KMS-11 (cell line): ENCODE measurements around the gene DHRS7.
"Not testable (repeated sequence)": the region's sequence is repeated elsewhere in the genome, so short reads cannot be mapped to it uniquely, and the experiment has no call there.

Experiments used
- H2AFZ ChIP-seq: fragments of 200-600 bp; sonication (generic); 2 replicates; pipeline ENCODE4 v1.6.1; 2016; ENCODE audit warnings: antibody characterized with exemption, mixed run types, low read depth
- H3K27ac ChIP-seq: fragments of 200-600 bp; sonication (generic); 2 replicates; pipeline ENCODE4 v1.6.1; 2016; ENCODE audit warnings: mild to moderate bottlenecking, mixed run types
- H3K27me3 ChIP-seq: fragments of 200-600 bp; sonication (generic); 2 replicates; pipeline ENCODE4 v1.6.1; 2017; ENCODE audit warnings: mild to moderate bottlenecking, low read depth, mixed run types, moderate library complexity; ENCODE audit not compliant: insufficient read depth
- H3K36me3 ChIP-seq: fragments of 200-600 bp; sonication (generic); 2 replicates; pipeline ENCODE4 v1.6.1; 2017; ENCODE audit warnings: mild to moderate bottlenecking, mixed run types; ENCODE audit not compliant: insufficient read depth
- H3K4me1 ChIP-seq: fragments of 200-600 bp; sonication (generic); 2 replicates; pipeline ENCODE4 v1.6.1; 2016; ENCODE audit warnings: mild to moderate bottlenecking, low read depth, mixed run types; ENCODE audit not compliant: poor library complexity, severe bottlenecking
- H3K4me2 ChIP-seq: fragments of 200-600 bp; sonication (generic); 2 replicates; pipeline ENCODE4 v1.7.0; 2016; ENCODE audit warnings: mild to moderate bottlenecking, mixed run types
- H3K4me3 ChIP-seq: fragments of 200-600 bp; sonication (generic); IDR thresholded peaks from 2 replicates; pipeline ENCODE4 v1.6.1; 2017; ENCODE audit warnings: low read depth, low read length, mixed read lengths; ENCODE audit not compliant: insufficient read depth
- H3K79me2 ChIP-seq: fragments of 200-600 bp; sonication (generic); 2 replicates; pipeline ENCODE4 v1.6.1; 2016; ENCODE audit warnings: low read depth, mixed run types; ENCODE audit not compliant: insufficient read depth
- H3K9ac ChIP-seq: fragments of 200-600 bp; sonication (generic); 2 replicates; pipeline ENCODE4 v1.6.1; 2016; ENCODE audit warnings: mild to moderate bottlenecking, mixed run types
- H4K20me1 ChIP-seq: fragments of 200-600 bp; sonication (generic); 2 replicates; pipeline ENCODE4 v1.6.1; 2016; ENCODE audit warnings: mild to moderate bottlenecking, mixed run types; ENCODE audit not compliant: insufficient read depth
- CTCF ChIP-seq: fragments of 200-600 bp; sonication (generic); conservative IDR thresholded peaks from 2 replicates; pipeline ENCODE4 v1.6.1; 2017; ENCODE audit warnings: low read depth, mild to moderate bottlenecking, antibody characterized with exemption, low read length, moderate library complexity, mixed read lengths

Gene DHRS7

GRCh38 chr14:60107477-60107876, 57.7 kb downstream of the DHRS7 start:
- no peaks in the 10 kb centered on the region for H3K36me3 ChIP-seq
- H2AFZ ChIP-seq, result no peak overlapping the region
- H3K79me2 ChIP-seq, result peaks cover 4% of the 10 kb centered on the region; the same call in 1 of the 2 replicates

GRCh38 chr14:60106339-60106738, 58.9 kb downstream of the DHRS7 start:
- TF ChIP-seq CTCF, result no peak
- Histone ChIP-seq H3K4me1 (peaks cover under 1% of the 10 kb centered on the region), H3K9ac (no peak overlapping the region), H3K79me2 (peaks cover 7% of the 10 kb centered on the region; the same call in 1 of the 2 replicates), H3K27me3 (no peaks in the 10 kb centered on the region), H4K20me1 (no peaks in the 10 kb centered on the region), H2AFZ (no peak overlapping the region), H3K27ac (no peak overlapping the region), H3K4me3 (no peak overlapping the region), H3K36me3 (no peaks in the 10 kb centered on the region), H3K4me2 (no peak overlapping the region)

More at GRCh38 chr14:60107477-60107876, 57.7 kb downstream of the DHRS7 start:
- no peaks in the 10 kb centered on the region for H3K27me3 ChIP-seq
- H3K9ac ChIP-seq, result no peak overlapping the region
- H3K27ac ChIP-seq, result no peak overlapping the region
- H3K4me1 ChIP-seq, result peaks cover 8% of the 10 kb centered on the region
- TF ChIP-seq CTCF, result no peak
- H3K4me2 ChIP-seq, result no peak overlapping the region
- no peaks in the 10 kb centered on the region for H4K20me1 ChIP-seq
- no peak overlapping the region for H3K4me3 ChIP-seq

- Histone ChIP-seq H3K4me2 (no peak overlapping the region), H3K27ac (no peak overlapping the region), H3K79me2 (peaks cover 17% of the 10 kb centered on the region; the same call in 1 of the 2 replicates), H3K36me3 (no peaks in the 10 kb centered on the region), H3K4me3 (no peak overlapping the region), H3K27me3 (no peaks in the 10 kb centered on the region), H3K9ac (no peak overlapping the region), H4K20me1 (no peaks in the 10 kb centered on the region), H3K4me1 (no peaks in the 10 kb centered on the region), H2AFZ (no peak overlapping the region)
- TF ChIP-seq CTCF, result no peak
Measured at GRCh38 chr14:60102389-60102788, 62.8 kb downstream of the DHRS7 start.

GRCh38 chr14:60101786-60102185, 63.4 kb downstream of the DHRS7 start:
- Histone ChIP-seq H3K4me3 (no peak overlapping the region), H3K9ac (no peak overlapping the region), H3K4me1 (no peaks in the 10 kb centered on the region), H3K79me2 (peaks cover 17% of the 10 kb centered on the region; the same call in 1 of the 2 replicates), H4K20me1 (no peaks in the 10 kb centered on the region), H2AFZ (no peak overlapping the region), H3K27me3 (no peaks in the 10 kb centered on the region), H3K27ac (no peak overlapping the region), H3K36me3 (no peaks in the 10 kb centered on the region), H3K4me2 (no peak overlapping the region)
- no peak for TF ChIP-seq CTCF

GRCh38 chr14:60099855-60100254, 65.3 kb downstream of the DHRS7 start:
- not testable (repeated sequence) for H2AFZ ChIP-seq, H3K4me2 ChIP-seq, H3K9ac ChIP-seq, H4K20me1 ChIP-seq, H3K27ac ChIP-seq, H3K27me3 ChIP-seq, H3K4me3 ChIP-seq, H3K36me3 ChIP-seq, H3K4me1 ChIP-seq
- H3K79me2 ChIP-seq, result peaks cover 35% of the 10 kb centered on the region
